SK-N-SH (cell line): ENCODE data around the gene MCRS1. TPM values are rescaled to one million over a fixed set of nuclear protein-coding genes. Genes with fewer than 3 reads are reported as not detected.

Experiments
- CTCF ChIA-PET: fragments of 300-600, 350-600 bp; formaldehyde crosslinking; extraction: SDS; loops from one replicate; lab custom pipeline; 2021; lab: Yijun Ruan, JAX
- POLR2A ChIA-PET: fragments of 350-600 bp; sonication (Branson Sonifier 250); formaldehyde crosslinking; extraction: SDS; loops from one replicate; lab custom pipeline; 2020; ENCODE audit warnings: antibody characterized with exemption, inconsistent platforms; lab: Yijun Ruan, JAX
- DNase-seq: peaks from one replicate; pipeline ENCODE4 v3.0.0; 2012
- H2AFZ ChIP-seq: fragments of 200-600 bp; sonication (generic); 2 replicates; pipeline ENCODE4 v1.8.1; 2016; ENCODE audit warnings: antibody characterized with exemption, mild to moderate bottlenecking, low read depth
- H3F3A ChIP-seq: fragments of 200-600 bp; sonication (generic); replicated peaks from 2 replicates; pipeline ENCODE3; 2016; ENCODE audit warnings: antibody characterized with exemption, mild to moderate bottlenecking; ENCODE audit not compliant: insufficient read depth
- H3K27ac ChIP-seq, 2 experiments: fragments of 200-500 bp in 1 of 2; fragments of 200-600 bp in 1 of 2; sonication (Bioruptor generic) in 1 of 2; sonication (generic), shearing (Covaris generic) in 1 of 2; 2 replicates each; pipeline versions ENCODE4 v1.5.1 to v1.6.1; 2014 to 2016; ENCODE audit warnings: low read depth in 2 of 2, inconsistent platforms in 1 of 2, low read length in 1 of 2, mild to moderate bottlenecking in 1 of 2, mixed read lengths in 1 of 2
- H3K27me3 ChIP-seq: fragments of 200-600 bp; sonication (generic), shearing (Covaris generic); 2 replicates; pipeline ENCODE4 v1.6.1; 2016; ENCODE audit warnings: mixed run types; ENCODE audit not compliant: insufficient read depth
- H3K36me3 ChIP-seq, 2 experiments: fragments of 200-500 bp in 1 of 2; fragments of 200-600 bp in 1 of 2; sonication (Bioruptor generic) in 1 of 2; sonication (generic) in 1 of 2; replicated peaks in 1 of 2; 2 replicates each; pipeline versions ENCODE3 to v1.5.1; 2014 to 2016; ENCODE audit warnings: low read length in 1 of 2, mild to moderate bottlenecking in 1 of 2; ENCODE audit not compliant: insufficient read depth in 2 of 2, control insufficient read depth in 1 of 2
- H3K4me1 ChIP-seq, 2 experiments: fragments of 200-500 bp in 1 of 2; fragments of 200-600 bp in 1 of 2; sonication (Bioruptor generic) in 1 of 2; sonication (generic), shearing (Covaris generic) in 1 of 2; 2 replicates each; pipeline versions ENCODE4 v1.5.1 to v1.6.1; 2014 to 2016; ENCODE audit warnings: low read depth in 1 of 2, low read length in 1 of 2, mixed run types in 1 of 2; ENCODE audit not compliant: insufficient read depth in 2 of 2, control insufficient read depth in 1 of 2
- H3K4me2 ChIP-seq: fragments of 200-600 bp; sonication (generic), shearing (Covaris generic); 2 replicates; pipeline ENCODE4 v1.6.1; 2017; ENCODE audit warnings: mixed run types
- H3K4me3 ChIP-seq, 2 experiments: fragments of 200-500 bp in 1 of 2; fragments of 200-600 bp in 1 of 2; sonication (Bioruptor generic) in 1 of 2; sonication (generic), shearing (Covaris generic) in 1 of 2; 2 replicates each; pipeline versions ENCODE4 v1.5.1 to v1.8.1; 2014 to 2016; ENCODE audit warnings: low read depth in 2 of 2, inconsistent platforms in 1 of 2, low read length in 1 of 2, mild to moderate bottlenecking in 1 of 2, mixed read lengths in 1 of 2, moderate library complexity in 1 of 2
- H3K79me2 ChIP-seq: fragments of 200-600 bp; sonication (generic); 2 replicates; pipeline ENCODE4 v1.8.1; 2017; ENCODE audit warnings: mild to moderate bottlenecking; ENCODE audit not compliant: insufficient read depth
- H3K9ac ChIP-seq: fragments of 200-600 bp; sonication (generic); 2 replicates; pipeline ENCODE4 v1.6.1; 2017; ENCODE audit warnings: mixed run types
- H3K9me2 ChIP-seq: fragments of 200-600 bp; sonication (generic); 2 replicates; pipeline ENCODE4 v1.6.1; 2017; ENCODE audit warnings: mixed run types
- H3K9me3 ChIP-seq: fragments of 200-600 bp; sonication (generic); 2 replicates; pipeline ENCODE4 v1.6.1; 2017; ENCODE audit warnings: mixed run types, mild to moderate bottlenecking, moderate library complexity
- H4K20me1 ChIP-seq: fragments of 200-600 bp; sonication (generic); 2 replicates; pipeline ENCODE4 v1.6.1; 2017; ENCODE audit warnings: mild to moderate bottlenecking, mixed run types; ENCODE audit not compliant: insufficient read depth
- CHD2 ChIP-seq: fragments of 150-350 bp; IDR thresholded peaks from 2 replicates; pipeline ENCODE4 v1.6.1; 2018; ENCODE audit warnings: low read length; ENCODE audit not compliant: partially characterized antibody
- ELF1 ChIP-seq: IDR thresholded peaks from 2 replicates; pipeline ENCODE4 v1.4.0; 2012
- EP300 ChIP-seq, 2 experiments: IDR thresholded peaks; 2 replicates each; pipeline versions ENCODE4 v1.4.0 to v1.6.1; 2012; ENCODE audit warnings: borderline replicate concordance in 1 of 2, low read depth in 1 of 2, low read length in 1 of 2
- EZH2phosphoT487 ChIP-seq: fragments of 200-600 bp; sonication (generic); IDR thresholded peaks from 2 replicates; pipeline ENCODE4 v1.6.1; 2017; ENCODE audit warnings: low read depth, mixed run types, mild to moderate bottlenecking, antibody characterized with exemption, moderate library complexity, borderline replicate concordance
- FOSL2 ChIP-seq: IDR thresholded peaks from 2 replicates; pipeline ENCODE4 v1.4.0; 2012; ENCODE audit warnings: low read depth, mild to moderate bottlenecking, moderate library complexity, borderline replicate concordance
- FOXM1 ChIP-seq: IDR thresholded peaks from 2 replicates; pipeline ENCODE4 v1.4.0; 2012; ENCODE audit warnings: low read depth, mild to moderate bottlenecking
- NFIC ChIP-seq: IDR thresholded peaks from 2 replicates; pipeline ENCODE4 v1.4.0; 2012; ENCODE audit warnings: borderline replicate concordance
- NRF1 ChIP-seq: IDR thresholded peaks from 2 replicates; pipeline ENCODE4 v1.6.1; 2012; ENCODE audit warnings: low read depth, mild to moderate bottlenecking, low read length
- RAD21 ChIP-seq: IDR thresholded peaks from 2 replicates; pipeline ENCODE4 v1.6.1; 2012; ENCODE audit warnings: mild to moderate bottlenecking, low read length
- RCOR1 ChIP-seq: fragments of 150-350 bp; IDR thresholded peaks from 2 replicates; pipeline ENCODE4 v1.6.1; 2017; ENCODE audit warnings: antibody characterized with exemption, low read length
- RFX5 ChIP-seq: IDR thresholded peaks from 2 replicates; pipeline ENCODE4 v1.6.1; 2012; ENCODE audit warnings: mild to moderate bottlenecking, improper control_type of control experiment, low read length
- SIN3A ChIP-seq: IDR thresholded peaks from 2 replicates; pipeline ENCODE4 v1.6.1; 2012; ENCODE audit warnings: low read depth, mild to moderate bottlenecking, low read length, moderate library complexity, borderline replicate concordance
- SMC3 ChIP-seq: IDR thresholded peaks from 2 replicates; pipeline ENCODE4 v1.6.1; 2012; ENCODE audit warnings: low read depth, low read length, improper control_type of control experiment
- TAF1 ChIP-seq: IDR thresholded peaks from 2 replicates; pipeline ENCODE4 v1.6.1; 2012; ENCODE audit warnings: low read depth, mild to moderate bottlenecking, low read length, moderate library complexity, borderline replicate concordance
- WGBS: methylation state at CpG from one replicate; pipeline ENCODE4 v1.1.6; 2017; ENCODE audit warnings: low lambda C conversion rate; 5-methylcytosine and 5-hydroxymethylcytosine counted together
- polyA plus RNA-seq, 3 experiments: library from polyadenylated mRNA; depleted of rRNA; stranded (reverse); fragments of >200 nt; gene quantifications; 2 replicates each; pipeline ENCODE4 v1.2.3, GENCODE V29; 2012
- TF ChIP-seq, protein P1 (sequence below): fragments of 150-350 bp; IDR thresholded peaks from 2 replicates; pipeline ENCODE4 v1.6.1; 2016; ENCODE audit warnings: mild to moderate bottlenecking, low read depth, low read length
- TF ChIP-seq, protein P2 (sequence below): IDR thresholded peaks from 2 replicates; pipeline ENCODE4 v1.6.1; 2012; ENCODE audit warnings: mild to moderate bottlenecking, low read depth, low read length, moderate library complexity
- TF ChIP-seq, protein P3 (sequence below): fragments of 200-600 bp; sonication (generic); IDR thresholded peaks from 2 replicates; pipeline ENCODE4 v1.6.1; 2017; ENCODE audit warnings: antibody characterized with exemption, mild to moderate bottlenecking, moderate library complexity

MCRS1 gene
- polyA plus RNA-seq, 1 of the 3 experiments (the other 2 are of a cell fraction), result 107 TPM

DNA sequence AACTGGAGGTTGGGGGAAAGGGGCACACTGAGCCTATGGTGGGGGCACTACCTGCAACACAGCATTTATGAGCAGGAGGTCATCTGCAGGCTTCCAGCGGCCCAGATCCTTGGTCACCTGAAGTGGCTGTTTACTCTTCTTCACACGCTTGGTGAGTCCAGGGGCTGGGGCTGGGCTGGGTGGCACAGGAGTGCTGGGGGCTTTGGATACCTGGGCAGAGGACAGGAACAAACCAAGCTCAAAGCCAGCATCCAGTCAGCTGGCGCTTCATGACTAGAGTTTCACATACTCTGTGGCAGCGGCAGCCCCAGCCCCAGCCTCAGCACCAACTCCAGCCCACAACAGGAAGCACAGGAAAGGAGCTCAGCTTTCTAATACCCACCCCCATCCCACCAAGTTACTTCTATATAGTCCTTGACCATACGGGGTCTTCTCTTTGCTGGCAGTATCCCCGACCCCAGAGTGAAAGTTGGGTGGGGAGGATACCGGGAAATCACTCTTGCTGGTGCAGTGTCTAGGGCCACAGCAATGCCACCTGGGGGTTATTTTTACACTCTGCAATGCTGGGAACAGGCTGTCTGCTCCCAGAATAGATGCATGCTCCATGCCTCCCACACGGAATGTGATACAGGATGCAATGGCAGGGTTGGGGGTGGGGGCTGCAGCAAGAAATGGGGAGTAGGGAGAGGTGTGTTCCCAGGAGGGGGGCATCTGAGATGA is 3.1 kb downstream of the MCRS1 start:
- peak; percentile 5 for DNase-seq
- no peaks in the 10 kb centered on the region for H3K9me3 ChIP-seq
- H3K4me3 ChIP-seq, result no peak overlapping the region
- H3K9me2 ChIP-seq, result no peaks in the 10 kb centered on the region
- CTCF ChIA-PET, result interaction anchor here (0.6 to 4.8 kb wide), 7 partner anchors 11 to 218 kb away, joined by 3 to 20 read pairs (median 6); partner anchors contain the start of gene PRPF40B
- TF ChIP-seq FOSL2 (no peak), TAF1 (no peak), EP300 (IDR thresholded peaks at IDR 0.05; ENCODE audit: borderline replicate concordance in 1 of 2, low read depth in 1 of 2, low read length in 1 of 2) (no peak), SMC3 (no peak), NRF1 (no peak)
- H3K79me2 ChIP-seq, result peaks cover 44% of the 10 kb centered on the region
- H3F3A ChIP-seq, result no peaks in the 10 kb centered on the region
- no peak overlapping the region for H3K27ac ChIP-seq
- no peaks in the 10 kb centered on the region for H4K20me1 ChIP-seq
- no peak overlapping the region for H3K4me2 ChIP-seq
- no peak overlapping the region for H3K9ac ChIP-seq
- peaks cover 17 to 54% of the 10 kb centered on the region in 2 experiments for H3K36me3 ChIP-seq
- no peak overlapping the region for H2AFZ ChIP-seq
- H3K27me3 ChIP-seq, result no peaks in the 10 kb centered on the region
- POLR2A ChIA-PET, result no interaction called here
- WGBS, result 95% methylated on average over 8 of the region's 8 CpGs
- peaks cover 3 to 11% of the 10 kb centered on the region in 2 experiments; a peak in 3 of 4 replicates for H3K4me1 ChIP-seq

DNA sequence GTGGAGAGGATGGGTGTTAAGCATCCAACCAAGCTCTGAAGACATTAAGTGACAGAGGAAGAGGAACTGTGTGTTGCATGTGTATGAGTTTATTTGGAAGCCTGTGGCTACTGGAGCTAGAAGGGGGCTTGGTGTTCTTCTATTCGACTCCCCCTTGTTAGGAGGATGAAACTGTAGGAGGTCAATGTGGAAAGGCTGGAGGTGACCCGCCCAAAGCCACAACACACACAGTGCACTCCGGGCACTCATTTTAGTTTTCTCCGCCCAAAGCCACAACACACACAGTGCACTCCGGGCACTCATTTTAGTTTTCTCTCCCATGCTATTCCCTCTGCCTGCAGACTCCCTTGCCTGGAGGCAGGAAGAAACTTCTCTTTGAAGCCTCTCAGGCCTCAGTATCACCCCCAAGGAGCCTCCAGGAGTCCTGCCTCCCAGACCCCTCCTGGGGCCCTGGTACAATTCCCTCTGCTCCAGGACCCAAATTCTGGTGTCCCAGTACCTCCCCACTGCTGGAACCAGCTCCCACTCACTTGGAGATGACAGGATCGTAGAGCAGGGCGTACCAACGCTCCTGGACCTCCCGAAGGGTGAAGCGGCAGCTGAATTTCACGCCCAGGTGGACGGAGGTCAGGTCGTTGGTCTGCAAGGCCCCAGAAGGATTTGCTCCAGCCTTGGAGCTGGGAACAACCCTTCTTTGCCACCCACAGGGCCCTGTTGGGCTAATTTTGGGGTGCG is 3.8 kb downstream of the MCRS1 start:
- Histone ChIP-seq H3K4me1 (peaks cover 0 to 11% of the 10 kb centered on the region in 2 experiments; a peak in 3 of 4 replicates), H3K9me2 (no peaks in the 10 kb centered on the region), H2AFZ (no peak overlapping the region), H3K27me3 (no peaks in the 10 kb centered on the region), H3K9me3 (no peaks in the 10 kb centered on the region), H3K9ac (no peak overlapping the region), H3K27ac (no peak overlapping the region), H3K36me3 (peaks cover 19 to 61% of the 10 kb centered on the region in 2 experiments), H3F3A (no peaks in the 10 kb centered on the region), H3K4me3 (no peak overlapping the region), H3K4me2 (no peak overlapping the region), H3K79me2 (peaks cover 36% of the 10 kb centered on the region), H4K20me1 (no peaks in the 10 kb centered on the region)
- POLR2A ChIA-PET, result interaction anchor here (0.9 to 1.3 kb wide), 2 partner anchors 10 to 16 kb away, joined by 3 read pairs; no protein-coding TSS in a partner anchor
- CTCF ChIA-PET, result interaction anchor here (1.1 to 4.8 kb wide), 6 partner anchors 10 to 276 kb away, joined by 3 to 20 read pairs (median 6); no protein-coding TSS in a partner anchor
- TF ChIP-seq NFIC (no peak), RAD21 (no peak), FOXM1 (no peak), RCOR1 (no peak), CHD2 (no peak), SMC3 (no peak), EZH2phosphoT487 (no peak), SIN3A (no peak), ELF1 (no peak), RFX5 (no peak)
- TF ChIP-seq, protein P1, sequence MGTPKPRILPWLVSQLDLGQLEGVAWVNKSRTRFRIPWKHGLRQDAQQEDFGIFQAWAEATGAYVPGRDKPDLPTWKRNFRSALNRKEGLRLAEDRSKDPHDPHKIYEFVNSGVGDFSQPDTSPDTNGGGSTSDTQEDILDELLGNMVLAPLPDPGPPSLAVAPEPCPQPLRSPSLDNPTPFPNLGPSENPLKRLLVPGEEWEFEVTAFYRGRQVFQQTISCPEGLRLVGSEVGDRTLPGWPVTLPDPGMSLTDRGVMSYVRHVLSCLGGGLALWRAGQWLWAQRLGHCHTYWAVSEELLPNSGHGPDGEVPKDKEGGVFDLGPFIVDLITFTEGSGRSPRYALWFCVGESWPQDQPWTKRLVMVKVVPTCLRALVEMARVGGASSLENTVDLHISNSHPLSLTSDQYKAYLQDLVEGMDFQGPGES, result no peak
- TF ChIP-seq, protein P2, sequence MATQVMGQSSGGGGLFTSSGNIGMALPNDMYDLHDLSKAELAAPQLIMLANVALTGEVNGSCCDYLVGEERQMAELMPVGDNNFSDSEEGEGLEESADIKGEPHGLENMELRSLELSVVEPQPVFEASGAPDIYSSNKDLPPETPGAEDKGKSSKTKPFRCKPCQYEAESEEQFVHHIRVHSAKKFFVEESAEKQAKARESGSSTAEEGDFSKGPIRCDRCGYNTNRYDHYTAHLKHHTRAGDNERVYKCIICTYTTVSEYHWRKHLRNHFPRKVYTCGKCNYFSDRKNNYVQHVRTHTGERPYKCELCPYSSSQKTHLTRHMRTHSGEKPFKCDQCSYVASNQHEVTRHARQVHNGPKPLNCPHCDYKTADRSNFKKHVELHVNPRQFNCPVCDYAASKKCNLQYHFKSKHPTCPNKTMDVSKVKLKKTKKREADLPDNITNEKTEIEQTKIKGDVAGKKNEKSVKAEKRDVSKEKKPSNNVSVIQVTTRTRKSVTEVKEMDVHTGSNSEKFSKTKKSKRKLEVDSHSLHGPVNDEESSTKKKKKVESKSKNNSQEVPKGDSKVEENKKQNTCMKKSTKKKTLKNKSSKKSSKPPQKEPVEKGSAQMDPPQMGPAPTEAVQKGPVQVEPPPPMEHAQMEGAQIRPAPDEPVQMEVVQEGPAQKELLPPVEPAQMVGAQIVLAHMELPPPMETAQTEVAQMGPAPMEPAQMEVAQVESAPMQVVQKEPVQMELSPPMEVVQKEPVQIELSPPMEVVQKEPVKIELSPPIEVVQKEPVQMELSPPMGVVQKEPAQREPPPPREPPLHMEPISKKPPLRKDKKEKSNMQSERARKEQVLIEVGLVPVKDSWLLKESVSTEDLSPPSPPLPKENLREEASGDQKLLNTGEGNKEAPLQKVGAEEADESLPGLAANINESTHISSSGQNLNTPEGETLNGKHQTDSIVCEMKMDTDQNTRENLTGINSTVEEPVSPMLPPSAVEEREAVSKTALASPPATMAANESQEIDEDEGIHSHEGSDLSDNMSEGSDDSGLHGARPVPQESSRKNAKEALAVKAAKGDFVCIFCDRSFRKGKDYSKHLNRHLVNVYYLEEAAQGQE, result no peak
- TF ChIP-seq, protein P3, sequence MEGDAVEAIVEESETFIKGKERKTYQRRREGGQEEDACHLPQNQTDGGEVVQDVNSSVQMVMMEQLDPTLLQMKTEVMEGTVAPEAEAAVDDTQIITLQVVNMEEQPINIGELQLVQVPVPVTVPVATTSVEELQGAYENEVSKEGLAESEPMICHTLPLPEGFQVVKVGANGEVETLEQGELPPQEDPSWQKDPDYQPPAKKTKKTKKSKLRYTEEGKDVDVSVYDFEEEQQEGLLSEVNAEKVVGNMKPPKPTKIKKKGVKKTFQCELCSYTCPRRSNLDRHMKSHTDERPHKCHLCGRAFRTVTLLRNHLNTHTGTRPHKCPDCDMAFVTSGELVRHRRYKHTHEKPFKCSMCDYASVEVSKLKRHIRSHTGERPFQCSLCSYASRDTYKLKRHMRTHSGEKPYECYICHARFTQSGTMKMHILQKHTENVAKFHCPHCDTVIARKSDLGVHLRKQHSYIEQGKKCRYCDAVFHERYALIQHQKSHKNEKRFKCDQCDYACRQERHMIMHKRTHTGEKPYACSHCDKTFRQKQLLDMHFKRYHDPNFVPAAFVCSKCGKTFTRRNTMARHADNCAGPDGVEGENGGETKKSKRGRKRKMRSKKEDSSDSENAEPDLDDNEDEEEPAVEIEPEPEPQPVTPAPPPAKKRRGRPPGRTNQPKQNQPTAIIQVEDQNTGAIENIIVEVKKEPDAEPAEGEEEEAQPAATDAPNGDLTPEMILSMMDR, result no peak
- no peak for DNase-seq
- WGBS, result 94% methylated on average over 14 of the region's 14 CpGs
